ENCODE data around the gene AIF1L. TPM values are rescaled to one million over a fixed set of nuclear protein-coding genes. Genes with fewer than 3 reads are reported as not detected.

AIF1L gene
- total and polyA plus RNA-seq, 2 donors (not counting 1 experiment from before 2014, with no cell fraction given) = 2.3 to 3.3 TPM

- Histone ChIP-seq H3K36me3 (ENCODE audit: control insufficient read depth, insufficient read depth, low read length) (no peaks in the 10 kb centered on the region), H3K27ac (ENCODE audit: insufficient read depth, low read length) (no peak overlapping the region), H3K9ac (ENCODE audit: insufficient read depth, low read length) (no peak overlapping the region), H4K20me1 (ENCODE audit: control insufficient read depth, extremely low read depth, insufficient read depth, low read length) (no peaks in the 10 kb centered on the region), H3K27me3 (ENCODE audit: control insufficient read depth, insufficient read depth, low read length) (peaks cover 38% of the 10 kb centered on the region), H3K4me3 (replicated peaks in 1 of 4; ENCODE audit: control extremely low read depth in 1 of 4, insufficient read depth in 1 of 4, low read depth in 3 of 4, low read length in 4 of 4) (no peak overlapping the region), H3K79me2 (ENCODE audit: control insufficient read depth, insufficient read depth, low read length) (no peaks in the 10 kb centered on the region), H3K9me3 (ENCODE audit: control insufficient read depth, insufficient read depth, low read depth, low read length) (no peaks in the 10 kb centered on the region), H3K4me2 (ENCODE audit: extremely low read depth, insufficient read depth, low read length) (no peak overlapping the region), H2AFZ (ENCODE audit: low read length) (no peak overlapping the region), H3K4me1 (ENCODE audit: control insufficient read depth, extremely low read depth, insufficient read depth, low read length) (peaks cover 5% of the 10 kb centered on the region)
- no peak for TF ChIP-seq CTCF (conservative IDR thresholded peaks at IDR 0.05 in 1 of 2, IDR thresholded peaks at IDR 0.05 in 1 of 2; ENCODE audit: low read depth in 1 of 2, low read length in 2 of 2)
- TF ChIP-seq EZH2 (IDR thresholded peaks at IDR 0.05; ENCODE audit: low read length, missing control alignments) = no peak
- no peak for DNase-seq (ENCODE audit: low read depth in 2 of 2)
Observed at GRCh38 chr9:131094015-131094414, 2.3 kb upstream of the AIF1L start.

DNA sequence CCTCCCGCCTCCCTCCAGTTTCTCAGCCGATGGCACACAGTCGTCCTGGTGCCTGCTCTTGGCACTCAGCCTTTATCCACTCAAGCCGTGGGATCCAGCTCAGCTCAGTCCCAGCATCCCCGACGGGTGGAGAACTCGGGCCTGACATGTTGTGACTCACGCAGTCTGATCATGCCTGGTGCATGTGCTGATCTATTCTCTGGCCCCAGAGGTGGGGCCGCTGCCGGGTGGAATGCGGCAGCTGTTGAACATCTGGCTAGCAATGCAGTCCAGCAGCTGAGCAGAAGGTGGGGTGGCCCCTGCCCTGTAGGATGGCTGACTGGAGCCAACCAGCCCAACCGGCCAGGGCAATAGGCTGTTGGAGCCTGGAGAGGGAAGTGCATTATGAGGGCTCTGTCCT, 1.7 kb upstream of the AIF1L start:
- Histone ChIP-seq H3K27me3 (ENCODE audit: control insufficient read depth, insufficient read depth, low read length) (peaks cover 38% of the 10 kb centered on the region), H2AFZ (ENCODE audit: low read length) (no peak overlapping the region), H3K9me3 (ENCODE audit: control insufficient read depth, insufficient read depth, low read depth, low read length) (no peaks in the 10 kb centered on the region), H3K9ac (ENCODE audit: insufficient read depth, low read length) (no peak overlapping the region), H3K79me2 (ENCODE audit: control insufficient read depth, insufficient read depth, low read length) (no peaks in the 10 kb centered on the region), H3K4me2 (ENCODE audit: extremely low read depth, insufficient read depth, low read length) (no peak overlapping the region), H4K20me1 (ENCODE audit: control insufficient read depth, extremely low read depth, insufficient read depth, low read length) (no peaks in the 10 kb centered on the region), H3K4me3 (replicated peaks in 1 of 4; ENCODE audit: control extremely low read depth in 1 of 4, insufficient read depth in 1 of 4, low read depth in 3 of 4, low read length in 4 of 4) (no peak overlapping the region), H3K4me1 (ENCODE audit: control insufficient read depth, extremely low read depth, insufficient read depth, low read length) (peaks cover 5% of the 10 kb centered on the region), H3K27ac (ENCODE audit: insufficient read depth, low read length) (no peak overlapping the region), H3K36me3 (ENCODE audit: control insufficient read depth, insufficient read depth, low read length) (no peaks in the 10 kb centered on the region)
- peak in 1 of 2 donors; percentile 77 for DNase-seq (ENCODE audit: low read depth in 2 of 2)
- TF ChIP-seq EZH2 (IDR thresholded peaks at IDR 0.05; ENCODE audit: low read length, missing control alignments) (no peak), CTCF (conservative IDR thresholded peaks at IDR 0.05 in 1 of 2, IDR thresholded peaks at IDR 0.05 in 1 of 2; ENCODE audit: low read depth in 1 of 2, low read length in 2 of 2) (no peak)

- Histone ChIP-seq H3K79me2 (ENCODE audit: control insufficient read depth, insufficient read depth, low read length) (no peaks in the 10 kb centered on the region), H3K9ac (ENCODE audit: insufficient read depth, low read length) (no peak overlapping the region), H3K27ac (ENCODE audit: insufficient read depth, low read length) (no peak overlapping the region), H3K36me3 (ENCODE audit: control insufficient read depth, insufficient read depth, low read length) (no peaks in the 10 kb centered on the region), H3K4me1 (ENCODE audit: control insufficient read depth, extremely low read depth, insufficient read depth, low read length) (peaks cover 5% of the 10 kb centered on the region), H2AFZ (ENCODE audit: low read length) (no peak overlapping the region), H4K20me1 (ENCODE audit: control insufficient read depth, extremely low read depth, insufficient read depth, low read length) (no peaks in the 10 kb centered on the region), H3K27me3 (ENCODE audit: control insufficient read depth, insufficient read depth, low read length) (peaks cover 38% of the 10 kb centered on the region), H3K4me2 (ENCODE audit: extremely low read depth, insufficient read depth, low read length) (no peak overlapping the region), H3K4me3 (replicated peaks in 1 of 4; ENCODE audit: control extremely low read depth in 1 of 4, insufficient read depth in 1 of 4, low read depth in 3 of 4, low read length in 4 of 4) (peak overlapping the region in 2 of 4 experiments; percentile 14 to 51), H3K9me3 (ENCODE audit: control insufficient read depth, insufficient read depth, low read depth, low read length) (no peaks in the 10 kb centered on the region)
- TF ChIP-seq EZH2 (IDR thresholded peaks at IDR 0.05; ENCODE audit: low read length, missing control alignments) = peak; percentile 96
- TF ChIP-seq CTCF (conservative IDR thresholded peaks at IDR 0.05 in 1 of 2, IDR thresholded peaks at IDR 0.05 in 1 of 2; ENCODE audit: low read depth in 1 of 2, low read length in 2 of 2) = no peak
- DNase-seq (ENCODE audit: low read depth in 2 of 2) = no peak
Observed at GRCh38 chr9:131095666-131096268, 564 bp upstream of the AIF1L start.

All from fibroblast of lung (primary cell).